Fibroblast of villous mesenchyme (primary cell): Measurements from ENCODE around the gene NDUFB7. TPM values are rescaled to one million over a fixed set of nuclear protein-coding genes. Genes with fewer than 3 reads are reported as not detected.

Source experiments
- DNase-seq: peaks from one replicate; pipeline ENCODE4 v3.0.0-alpha.2; 2010; ENCODE audit warnings: low read depth
- H3K4me3 ChIP-seq: 2 replicates; pipeline ENCODE4 v1.5.1; 2011; ENCODE audit warnings: low read depth, mild to moderate bottlenecking, low read length
- CTCF ChIP-seq: IDR thresholded peaks from 2 replicates; pipeline ENCODE4 v1.5.1; 2012; ENCODE audit warnings: low read depth, mild to moderate bottlenecking, low read length; ENCODE audit not compliant: insufficient read depth
- total RNA-seq: library from RNA; depleted of rRNA; stranded (reverse); fragments of >200 nt; gene quantifications from 2 replicates; pipeline ENCODE4 v1.2.3, GENCODE V29; 2012

The NDUFB7 gene
- total RNA-seq, 1 donor, result 216 TPM

DNA sequence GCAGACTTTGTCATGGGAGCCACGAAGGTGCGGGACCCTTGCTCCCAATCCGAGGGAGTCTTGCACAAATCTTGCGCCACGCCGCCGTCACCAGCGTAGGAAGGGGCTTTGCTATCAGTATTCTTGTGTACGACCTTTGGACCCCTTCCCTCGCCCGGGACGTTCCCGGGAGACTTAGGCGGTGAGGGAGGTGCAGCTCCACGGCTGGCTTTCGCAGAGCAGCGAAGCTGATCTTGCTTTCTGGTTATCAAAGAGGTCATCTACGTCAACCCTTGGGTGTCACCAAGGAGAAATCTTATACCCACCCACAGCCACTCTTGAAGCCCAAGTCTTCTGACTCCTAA lies 41.9 kb downstream of the NDUFB7 start:
- no peak for TF ChIP-seq CTCF
- peak overlapping the region; percentile 80 for H3K4me3 ChIP-seq
- peak; percentile 71 for DNase-seq

- TF ChIP-seq CTCF, result no peak
- DNase-seq, result peak; percentile 100
- H3K4me3 ChIP-seq, result peak within 1 kb of the TSS; percentile 82
Observed at GRCh38 chr19:14529254-14530004, 42.4 kb downstream of the NDUFB7 start, which contains the start of gene TECR. Gene TECR, plus strand, starts transcription at chr19:14529594. Its CDS starts 103 bp downstream, at chr19:14529697.

- peak overlapping the region; percentile 82 for H3K4me3 ChIP-seq
- peak; percentile 42 for DNase-seq
- TF ChIP-seq CTCF, result no peak
Observed at GRCh38 chr19:14528419-14529253, 43.2 kb downstream of the NDUFB7 start.

GRCh38 chr19:14526423-14526822 lies 45.4 kb downstream of the NDUFB7 start:
- TF ChIP-seq CTCF, result no peak
- DNase-seq, result no peak
- no peak overlapping the region for H3K4me3 ChIP-seq

- DNase-seq, result no peak
- TF ChIP-seq CTCF, result no peak
- no peak overlapping the region for H3K4me3 ChIP-seq
Observed at GRCh38 chr19:14525729-14526128, 46.1 kb downstream of the NDUFB7 start.

DNA sequence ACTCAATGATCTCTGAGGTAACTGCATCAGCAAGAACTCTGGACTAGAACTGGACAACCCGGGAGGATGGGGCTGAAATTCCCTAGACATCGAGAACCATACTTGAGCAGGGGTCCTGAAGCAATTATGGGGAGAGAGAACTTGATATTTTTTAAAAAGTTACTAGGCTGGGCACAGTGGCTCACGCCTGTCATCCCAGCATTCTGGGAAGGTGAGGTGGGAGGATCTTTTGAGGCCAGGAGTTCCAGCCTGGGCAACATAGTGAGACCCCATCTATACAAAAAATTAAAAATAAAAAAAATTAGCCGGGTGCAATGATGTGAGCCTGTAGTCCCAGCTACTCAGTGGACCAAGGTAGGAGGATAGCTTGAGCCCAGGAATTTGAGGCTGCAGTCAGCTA lies 51.3 kb downstream of the NDUFB7 start:
- TF ChIP-seq CTCF, result no peak
- no peak overlapping the region for H3K4me3 ChIP-seq
- no peak for DNase-seq
